Smooth muscle cell (in vitro differentiated cells): ENCODE results near the gene UNC5C. TPM values are rescaled to one million over a fixed set of nuclear protein-coding genes. Genes with fewer than 3 reads are reported as not detected.
A peak's percentile ranks its signal among the peaks of the same experiment; 100 is the strongest.

ENCODE experiments used
- DNase-seq: peaks from one replicate; lab custom pipeline; 2025; ENCODE audit not compliant: unreplicated experiment; lab: John Stamatoyannopoulos, UW
- H2AFZ ChIP-seq: fragments of 200-600 bp; sonication (generic); 2 replicates; pipeline ENCODE4 v1.6.0; 2016; ENCODE audit warnings: antibody characterized with exemption, low read depth, mild to moderate bottlenecking
- H3F3A ChIP-seq: fragments of 200-600 bp; sonication (generic); 2 replicates; pipeline ENCODE4 v1.6.0; 2017; ENCODE audit warnings: antibody characterized with exemption, low read depth
- H3K27ac ChIP-seq: fragments of 200-600 bp; sonication (generic); 2 replicates; pipeline ENCODE4 v1.5.1; 2016; ENCODE audit warnings: low read depth, mild to moderate bottlenecking
- H3K27me3 ChIP-seq: fragments of 200-600 bp; sonication (generic); 2 replicates; pipeline ENCODE4 v1.6.1; 2016; ENCODE audit warnings: low read depth, mild to moderate bottlenecking
- H3K36me3 ChIP-seq: fragments of 200-600 bp; sonication (generic); 2 replicates; pipeline ENCODE4 v1.5.1; 2016; ENCODE audit warnings: low read depth
- H3K4me1 ChIP-seq: fragments of 200-600 bp; sonication (generic); 2 replicates; pipeline ENCODE4 v1.5.1; 2016; ENCODE audit warnings: low read depth
- H3K4me2 ChIP-seq: fragments of 200-600 bp; sonication (generic); 2 replicates; pipeline ENCODE4 v1.6.0; 2016; ENCODE audit warnings: mild to moderate bottlenecking
- H3K4me3 ChIP-seq: fragments of 200-600 bp; sonication (generic); 2 replicates; pipeline ENCODE4 v1.5.1; 2016; ENCODE audit warnings: mild to moderate bottlenecking
- H3K79me2 ChIP-seq: fragments of 200-600 bp; sonication (generic); 2 replicates; pipeline ENCODE4 v1.6.0; 2016; ENCODE audit warnings: low read depth, mild to moderate bottlenecking
- H3K9ac ChIP-seq: fragments of 200-600 bp; sonication (generic); 2 replicates; pipeline ENCODE4 v1.6.0; 2016; ENCODE audit warnings: low read depth
- H3K9me3 ChIP-seq: fragments of 200-600 bp; sonication (generic); replicated peaks from 2 replicates; pipeline ENCODE4 v1.5.1; 2016; ENCODE audit warnings: low read depth
- H4K20me1 ChIP-seq: fragments of 200-600 bp; sonication (generic); 2 replicates; pipeline ENCODE4 v1.6.0; 2016; ENCODE audit warnings: low read depth
- WGBS: methylation state at CpG from one replicate; pipeline ENCODE4 v1.1.7; 2016; ENCODE audit warnings: low lambda C conversion rate; 5-methylcytosine and 5-hydroxymethylcytosine counted together
- polyA plus RNA-seq: library from polyadenylated mRNA; unstranded; fragments of >200 nt; fragmentation: Nextera tagmentation; extraction: Ambion mirVana; gene quantifications from 2 replicates; pipeline ENCODE4 v1.2.1, GENCODE V29; 2016
- total RNA-seq: library from RNA; depleted of rRNA; stranded (reverse); fragments of >200 nt; gene quantifications from 2 replicates; pipeline ENCODE4 v1.2.3, GENCODE V29; 2014
- TF ChIP-seq, protein P1 (sequence below): fragments of 200-600 bp; sonication (generic); IDR thresholded peaks from 2 replicates; pipeline ENCODE4 v1.5.1; 2017; ENCODE audit warnings: borderline replicate concordance, mild to moderate bottlenecking, antibody characterized with exemption; ENCODE audit not compliant: insufficient read depth, poor library complexity, severe bottlenecking

UNC5C gene
- total and polyA plus RNA-seq, 2 experiments from 2014 or later, result 2.0 to 15.6 TPM

DNA sequence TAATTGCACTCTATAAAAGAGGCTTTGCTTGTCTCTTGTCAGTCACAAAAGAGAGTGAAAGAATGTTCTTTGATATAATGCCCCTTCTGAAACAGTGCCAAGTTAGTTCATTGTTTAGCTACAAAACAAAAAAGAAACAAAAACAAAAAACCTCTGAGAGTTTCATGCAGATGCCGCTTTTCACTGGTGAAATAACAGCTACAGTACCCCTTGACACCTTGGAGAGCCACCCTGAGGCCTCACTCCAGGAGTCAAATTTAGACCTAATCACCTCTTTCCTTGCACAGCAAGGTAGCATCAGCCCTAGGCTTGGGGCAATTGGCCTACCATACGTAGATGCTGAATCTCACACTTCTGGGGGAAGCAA lies 185.2 kb downstream of the UNC5C start:
- Histone ChIP-seq H3K4me2 (no peak overlapping the region), H3K79me2 (peaks cover 11% of the 10 kb centered on the region), H3K36me3 (no peaks in the 10 kb centered on the region), H3K9me3 (no peaks in the 10 kb centered on the region), H3F3A (peaks cover 3% of the 10 kb centered on the region), H4K20me1 (no peaks in the 10 kb centered on the region), H3K4me3 (no peak overlapping the region), H3K27me3 (no peaks in the 10 kb centered on the region), H3K27ac (no peak overlapping the region), H3K4me1 (peaks cover 16% of the 10 kb centered on the region), H3K9ac (no peak overlapping the region), H2AFZ (no peak overlapping the region)
- DNase-seq, result no peak
- 84% methylated on average over 2 of the region's 2 CpGs for WGBS
- TF ChIP-seq, protein P1, sequence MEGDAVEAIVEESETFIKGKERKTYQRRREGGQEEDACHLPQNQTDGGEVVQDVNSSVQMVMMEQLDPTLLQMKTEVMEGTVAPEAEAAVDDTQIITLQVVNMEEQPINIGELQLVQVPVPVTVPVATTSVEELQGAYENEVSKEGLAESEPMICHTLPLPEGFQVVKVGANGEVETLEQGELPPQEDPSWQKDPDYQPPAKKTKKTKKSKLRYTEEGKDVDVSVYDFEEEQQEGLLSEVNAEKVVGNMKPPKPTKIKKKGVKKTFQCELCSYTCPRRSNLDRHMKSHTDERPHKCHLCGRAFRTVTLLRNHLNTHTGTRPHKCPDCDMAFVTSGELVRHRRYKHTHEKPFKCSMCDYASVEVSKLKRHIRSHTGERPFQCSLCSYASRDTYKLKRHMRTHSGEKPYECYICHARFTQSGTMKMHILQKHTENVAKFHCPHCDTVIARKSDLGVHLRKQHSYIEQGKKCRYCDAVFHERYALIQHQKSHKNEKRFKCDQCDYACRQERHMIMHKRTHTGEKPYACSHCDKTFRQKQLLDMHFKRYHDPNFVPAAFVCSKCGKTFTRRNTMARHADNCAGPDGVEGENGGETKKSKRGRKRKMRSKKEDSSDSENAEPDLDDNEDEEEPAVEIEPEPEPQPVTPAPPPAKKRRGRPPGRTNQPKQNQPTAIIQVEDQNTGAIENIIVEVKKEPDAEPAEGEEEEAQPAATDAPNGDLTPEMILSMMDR, result no peak

DNA sequence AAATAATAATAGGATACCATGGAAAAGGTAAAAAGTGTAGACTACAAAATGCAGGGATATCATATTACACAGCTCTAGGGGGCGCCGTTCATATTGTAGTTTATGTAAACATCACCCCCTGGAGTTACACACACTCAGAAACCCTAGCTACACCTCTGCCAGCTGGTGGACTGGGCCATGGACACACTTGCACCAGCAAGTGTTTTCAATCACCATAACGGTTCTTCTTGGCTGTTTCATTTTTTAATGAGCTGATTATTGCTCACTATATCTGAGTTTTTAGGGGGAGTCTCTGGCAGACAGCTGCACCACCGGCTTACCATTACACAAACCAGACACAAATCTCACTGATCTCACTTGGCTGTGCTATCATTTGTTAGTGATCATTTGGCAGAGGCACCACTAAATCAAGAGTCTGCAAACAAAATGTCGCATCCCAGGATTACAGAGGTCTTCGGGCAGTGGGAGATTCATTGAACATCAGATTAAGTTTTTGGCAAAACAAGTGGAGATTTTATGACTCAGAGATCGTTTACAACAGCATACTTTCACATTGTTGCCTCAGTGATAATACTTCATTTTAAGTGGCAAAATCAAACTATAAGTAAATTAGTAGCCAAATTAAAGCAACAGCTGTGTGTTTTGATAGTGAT lies 185.7 kb downstream of the UNC5C start:
- Histone ChIP-seq H3K9ac (no peak overlapping the region), H3F3A (peaks cover 3% of the 10 kb centered on the region), H3K27ac (no peak overlapping the region), H3K4me2 (peak overlapping the region; percentile 41), H3K9me3 (no peaks in the 10 kb centered on the region), H3K4me1 (peaks cover 17% of the 10 kb centered on the region), H4K20me1 (no peaks in the 10 kb centered on the region), H3K79me2 (peaks cover 9% of the 10 kb centered on the region), H3K4me3 (no peak overlapping the region), H2AFZ (no peak overlapping the region), H3K27me3 (no peaks in the 10 kb centered on the region), H3K36me3 (no peaks in the 10 kb centered on the region)
- TF ChIP-seq, protein P1, result peak; percentile 21
- WGBS, result 38% methylated on average over 7 of the region's 7 CpGs
- no peak for DNase-seq

DNA sequence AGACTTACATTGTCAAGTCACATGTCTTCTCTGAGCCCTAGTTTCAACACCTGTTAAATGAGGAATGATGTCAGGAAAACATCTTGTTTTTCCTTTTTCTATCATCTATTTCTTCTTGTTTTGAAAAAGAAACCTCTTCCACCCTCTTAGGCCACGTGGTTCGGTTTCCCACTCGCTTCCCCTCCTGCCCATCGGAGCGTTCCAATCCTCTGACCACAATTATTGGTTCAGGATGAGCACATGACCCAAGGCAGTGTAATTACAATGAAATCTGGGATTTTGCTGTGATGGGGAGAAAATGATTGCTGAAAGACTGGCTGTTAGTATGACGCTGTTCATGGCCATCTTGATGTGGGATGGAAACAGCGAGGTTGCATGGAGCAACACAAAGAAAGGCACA lies 186.7 kb downstream of the UNC5C start:
- WGBS, result 98% methylated on average over 7 of the region's 7 CpGs
- no peaks in the 10 kb centered on the region for H3K9me3 ChIP-seq
- no peaks in the 10 kb centered on the region for H3K36me3 ChIP-seq
- no peak overlapping the region for H3K27ac ChIP-seq
- H3K4me2 ChIP-seq, result no peak overlapping the region
- H3K4me1 ChIP-seq, result peaks cover 17% of the 10 kb centered on the region
- no peaks in the 10 kb centered on the region for H3K27me3 ChIP-seq
- H3K79me2 ChIP-seq, result peaks cover 7% of the 10 kb centered on the region
- no peaks in the 10 kb centered on the region for H4K20me1 ChIP-seq
- no peak overlapping the region for H2AFZ ChIP-seq
- TF ChIP-seq, protein P1, result no peak
- no peak overlapping the region for H3K9ac ChIP-seq
- H3K4me3 ChIP-seq, result no peak overlapping the region
- no peak for DNase-seq
- H3F3A ChIP-seq, result peaks cover 3% of the 10 kb centered on the region

DNA sequence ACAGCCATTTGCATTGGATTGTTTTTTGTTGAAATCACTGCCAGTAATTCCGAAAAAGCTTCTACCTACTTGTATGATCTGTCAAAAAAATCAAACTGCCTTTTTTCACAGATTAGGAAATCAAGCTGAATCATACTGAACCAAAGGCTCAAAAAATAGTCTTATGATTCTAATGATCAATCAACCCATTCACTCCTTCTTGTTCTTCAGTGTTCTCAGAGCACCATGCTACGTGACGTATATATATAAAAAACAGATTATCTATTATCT lies 187.1 kb downstream of the UNC5C start:
- H3K4me1 ChIP-seq, result peaks cover 17% of the 10 kb centered on the region
- H3K9me3 ChIP-seq, result no peaks in the 10 kb centered on the region
- peaks cover 7% of the 10 kb centered on the region for H3K79me2 ChIP-seq
- H2AFZ ChIP-seq, result no peak overlapping the region
- no peak overlapping the region for H3K4me3 ChIP-seq
- no peak overlapping the region for H3K9ac ChIP-seq
- H3K4me2 ChIP-seq, result no peak overlapping the region
- no peaks in the 10 kb centered on the region for H4K20me1 ChIP-seq
- WGBS, result 95% methylated on average over 3 of the region's 3 CpGs
- H3F3A ChIP-seq, result peaks cover 3% of the 10 kb centered on the region
- H3K27ac ChIP-seq, result no peak overlapping the region
- TF ChIP-seq, protein P1, result no peak
- no peak for DNase-seq
- H3K36me3 ChIP-seq, result no peaks in the 10 kb centered on the region
- no peaks in the 10 kb centered on the region for H3K27me3 ChIP-seq
